Endodermal cell (in vitro differentiated cells): ENCODE results near the gene SLCO2A1. TPM values are rescaled to one million over a fixed set of nuclear protein-coding genes. Genes with fewer than 3 reads are reported as not detected.

Experiments
- DNase-seq: peaks from one replicate; pipeline ENCODE4 v3.0.0-alpha.2; 2017
- H3K27ac ChIP-seq: 2 replicates; pipeline ENCODE4 v1.5.1; 2013; ENCODE audit warnings: mild to moderate bottlenecking, low read depth, low read length, moderate library complexity
- H3K27me3 ChIP-seq: 2 replicates; pipeline ENCODE4 v1.6.1; 2013; ENCODE audit warnings: mild to moderate bottlenecking, low read length, moderate library complexity; ENCODE audit not compliant: insufficient read depth, control insufficient read depth, poor library complexity, severe bottlenecking
- H3K36me3 ChIP-seq: 2 replicates; pipeline ENCODE4 v1.7.0; 2013; ENCODE audit warnings: mild to moderate bottlenecking, low read length, moderate library complexity; ENCODE audit not compliant: control insufficient read depth, insufficient read depth
- H3K4me1 ChIP-seq: one replicate; pipeline ENCODE4 v1.7.0; 2013; ENCODE audit warnings: low read length; ENCODE audit not compliant: control insufficient read depth, insufficient read depth
- H3K4me3 ChIP-seq: 2 replicates; pipeline ENCODE4 v1.5.1; 2013; ENCODE audit warnings: mild to moderate bottlenecking, low read length, moderate library complexity
- H3K9ac ChIP-seq: 2 replicates; pipeline ENCODE4 v1.6.1; 2013; ENCODE audit warnings: mild to moderate bottlenecking, low read length, moderate library complexity; ENCODE audit not compliant: poor library complexity, severe bottlenecking; ENCODE audit errors: extremely low read depth
- H3K9me3 ChIP-seq: 2 replicates; pipeline ENCODE4 v1.6.1; 2013; ENCODE audit warnings: mild to moderate bottlenecking, low read length, moderate library complexity; ENCODE audit not compliant: control insufficient read depth
- H3K27ac Mint-ChIP-seq: 2 replicates; pipeline ENCODE4 v1.8.0; 2020; ENCODE audit warnings: mixed read lengths
- H3K27me3 Mint-ChIP-seq: 2 replicates; pipeline ENCODE4 v1.8.0; 2021; ENCODE audit warnings: mild to moderate bottlenecking, mixed read lengths; ENCODE audit not compliant: insufficient read depth
- H3K36me3 Mint-ChIP-seq: 2 replicates; pipeline ENCODE4 v1.8.0; 2020; ENCODE audit warnings: low read depth, mixed read lengths
- H3K4me1 Mint-ChIP-seq: 2 replicates; pipeline ENCODE4 v1.8.0; 2020; ENCODE audit warnings: mixed read lengths
- H3K4me3 Mint-ChIP-seq: 2 replicates; pipeline ENCODE4 v1.8.0; 2020; ENCODE audit warnings: mild to moderate bottlenecking, moderate library complexity, mixed read lengths
- H3K9me3 Mint-ChIP-seq: 2 replicates; pipeline ENCODE4 v1.8.0; 2020; ENCODE audit warnings: mild to moderate bottlenecking, mixed read lengths
- WGBS, 2 experiments: methylation state at CpG; one replicate each; pipeline versions ENCODE4 v1.1.5 to v1.1.7; 2013; ENCODE audit warnings: missing lambda C conversion rate in 2 of 2, mixed read lengths in 1 of 2; ENCODE audit not compliant: insufficient coverage in 1 of 2, insufficient read length in 1 of 2; 5-methylcytosine and 5-hydroxymethylcytosine counted together
- total RNA-seq, 2 donors: library from RNA; stranded (reverse); fragmentation: NEBNext Ultra II Directional in 1 of 2; extraction: Animal tissue kit (Norgen Biotek cat#: 25700) in 1 of 2; gene quantifications; 2 replicates in 1 of 2; 3 replicates in 1 of 2; pipeline ENCODE4 v1.2.1, GENCODE V29; 2021
- TF ChIP-seq, protein P1 (sequence below): fragments of 200-600 bp; sonication (generic); conservative IDR thresholded peaks from 2 replicates; pipeline ENCODE4 v1.5.0; 2021; ENCODE audit warnings: antibody characterized with exemption, mild to moderate bottlenecking

Gene SLCO2A1
- total RNA-seq, 2 donors from 2014 or later: 126 to 134 TPM

DNA sequence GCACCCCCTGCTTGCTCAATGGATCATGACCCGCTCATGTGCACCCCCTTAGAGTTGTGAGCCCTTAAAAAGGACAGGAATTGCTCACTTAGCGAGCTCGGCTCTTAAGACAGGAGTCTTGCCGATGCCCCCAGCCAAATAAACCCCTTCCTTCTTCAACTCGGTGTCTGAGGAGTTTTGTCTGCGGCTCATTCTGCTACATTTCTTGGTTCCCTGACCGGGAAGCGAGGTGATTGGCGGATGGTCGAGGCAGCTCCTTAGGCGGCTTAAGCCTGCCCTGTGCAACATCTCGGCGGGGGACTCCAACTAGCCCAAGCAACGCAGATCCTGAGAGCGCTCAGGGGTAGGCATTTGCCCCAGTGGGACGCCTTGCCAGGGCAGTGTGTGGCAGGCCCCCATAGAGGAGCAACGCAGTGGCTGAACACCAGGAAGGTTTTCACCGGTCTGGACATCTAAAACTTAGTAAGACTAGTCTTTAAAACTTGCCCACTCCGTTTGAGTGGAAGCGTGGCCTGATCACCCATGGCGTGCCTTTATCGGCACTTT is 9.5 kb downstream of the SLCO2A1 start:
- no peak for DNase-seq
- peaks cover 39% of the 10 kb centered on the region for H3K36me3 Mint-ChIP-seq
- no peaks in the 10 kb centered on the region for H3K27me3 Mint-ChIP-seq
- TF ChIP-seq, protein P1, sequence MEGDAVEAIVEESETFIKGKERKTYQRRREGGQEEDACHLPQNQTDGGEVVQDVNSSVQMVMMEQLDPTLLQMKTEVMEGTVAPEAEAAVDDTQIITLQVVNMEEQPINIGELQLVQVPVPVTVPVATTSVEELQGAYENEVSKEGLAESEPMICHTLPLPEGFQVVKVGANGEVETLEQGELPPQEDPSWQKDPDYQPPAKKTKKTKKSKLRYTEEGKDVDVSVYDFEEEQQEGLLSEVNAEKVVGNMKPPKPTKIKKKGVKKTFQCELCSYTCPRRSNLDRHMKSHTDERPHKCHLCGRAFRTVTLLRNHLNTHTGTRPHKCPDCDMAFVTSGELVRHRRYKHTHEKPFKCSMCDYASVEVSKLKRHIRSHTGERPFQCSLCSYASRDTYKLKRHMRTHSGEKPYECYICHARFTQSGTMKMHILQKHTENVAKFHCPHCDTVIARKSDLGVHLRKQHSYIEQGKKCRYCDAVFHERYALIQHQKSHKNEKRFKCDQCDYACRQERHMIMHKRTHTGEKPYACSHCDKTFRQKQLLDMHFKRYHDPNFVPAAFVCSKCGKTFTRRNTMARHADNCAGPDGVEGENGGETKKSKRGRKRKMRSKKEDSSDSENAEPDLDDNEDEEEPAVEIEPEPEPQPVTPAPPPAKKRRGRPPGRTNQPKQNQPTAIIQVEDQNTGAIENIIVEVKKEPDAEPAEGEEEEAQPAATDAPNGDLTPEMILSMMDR: no peak
- peaks cover 32% of the 10 kb centered on the region for H3K36me3 ChIP-seq
- H3K4me3 Mint-ChIP-seq: peak overlapping the region; percentile 22
- peaks cover 6% of the 10 kb centered on the region for H3K9me3 ChIP-seq
- H3K4me1 ChIP-seq: peaks cover 3% of the 10 kb centered on the region
- WGBS, 2 experiments: 93 to 96% methylated on average over 12 to 22 of the region's 22 CpGs
- H3K27me3 ChIP-seq: no peaks in the 10 kb centered on the region
- H3K9ac ChIP-seq: no peak overlapping the region
- H3K4me3 ChIP-seq: no peak overlapping the region
- H3K4me1 Mint-ChIP-seq: peaks cover 42% of the 10 kb centered on the region
- H3K27ac ChIP-seq: no peak overlapping the region
- H3K9me3 Mint-ChIP-seq: no peaks in the 10 kb centered on the region
- H3K27ac Mint-ChIP-seq: peak overlapping the region; percentile 82

DNA sequence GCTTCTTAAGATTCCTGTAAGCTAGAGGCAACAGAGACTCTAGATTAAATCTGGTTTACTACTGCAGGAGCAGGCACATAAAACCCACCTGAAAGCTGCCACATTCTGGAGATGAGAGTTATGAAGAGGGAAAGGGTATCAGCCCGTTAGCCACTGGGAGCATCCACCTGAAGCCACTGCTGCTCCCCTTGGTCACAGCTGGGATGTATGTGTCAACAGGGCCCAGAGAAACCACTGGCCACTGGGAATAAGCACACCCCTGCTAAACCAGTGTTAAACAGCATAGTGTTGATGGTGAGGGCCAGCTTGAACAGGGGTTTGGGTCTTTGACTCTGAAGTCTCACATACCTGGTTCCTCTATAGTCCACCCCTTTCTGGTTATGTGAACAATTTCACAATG is 10.9 kb downstream of the SLCO2A1 start:
- Histone ChIP-seq H3K9me3 (peaks cover 6% of the 10 kb centered on the region), H3K4me1 (peaks cover 7% of the 10 kb centered on the region), H3K27me3 (no peaks in the 10 kb centered on the region), H3K36me3 (peaks cover 32% of the 10 kb centered on the region), H3K4me3 (no peak overlapping the region), H3K27ac (no peak overlapping the region), H3K9ac (no peak overlapping the region)
- H3K27ac Mint-ChIP-seq: no peak overlapping the region
- H3K9me3 Mint-ChIP-seq: no peaks in the 10 kb centered on the region
- no peak overlapping the region for H3K4me3 Mint-ChIP-seq
- H3K27me3 Mint-ChIP-seq: no peaks in the 10 kb centered on the region
- peaks cover 45% of the 10 kb centered on the region for H3K4me1 Mint-ChIP-seq
- WGBS, 2 experiments: 84% methylated on average over 1 of the region's 1 CpG; no CpG with 5 or more reads in 1 of the 2 experiments
- H3K36me3 Mint-ChIP-seq: peaks cover 34% of the 10 kb centered on the region
- DNase-seq: no peak
- TF ChIP-seq, protein P1: no peak

DNA sequence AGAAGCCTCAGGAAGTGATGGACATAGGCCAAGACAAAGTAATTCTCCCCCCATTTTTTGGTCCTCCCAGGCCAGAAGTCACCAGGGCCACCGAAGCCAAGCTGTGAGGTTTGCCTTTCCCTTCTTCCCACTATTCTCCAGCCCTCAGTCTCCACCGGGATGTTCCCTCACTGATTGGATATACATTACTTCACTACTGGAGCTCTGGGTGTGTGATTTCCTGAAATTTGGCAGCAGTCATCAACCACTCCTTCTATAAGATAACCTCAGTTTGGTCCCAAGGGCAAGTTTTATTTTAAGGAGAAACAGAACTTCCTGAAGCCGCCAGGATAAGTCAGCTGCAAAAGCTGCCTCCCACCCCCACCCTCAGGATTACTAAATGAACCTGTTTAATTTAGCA is 11.3 kb downstream of the SLCO2A1 start:
- Histone ChIP-seq H3K9me3 (peaks cover 6% of the 10 kb centered on the region), H3K4me1 (peaks cover 11% of the 10 kb centered on the region), H3K36me3 (peaks cover 32% of the 10 kb centered on the region), H3K27me3 (no peaks in the 10 kb centered on the region), H3K4me3 (no peak overlapping the region), H3K9ac (no peak overlapping the region), H3K27ac (no peak overlapping the region)
- DNase-seq: no peak
- H3K9me3 Mint-ChIP-seq: no peaks in the 10 kb centered on the region
- H3K36me3 Mint-ChIP-seq: peaks cover 34% of the 10 kb centered on the region
- WGBS, 2 experiments: 93% methylated on average over 3 of the region's 3 CpGs; no CpG with 5 or more reads in 1 of the 2 experiments
- no peak overlapping the region for H3K27ac Mint-ChIP-seq
- TF ChIP-seq, protein P1: no peak
- peaks cover 45% of the 10 kb centered on the region for H3K4me1 Mint-ChIP-seq
- no peaks in the 10 kb centered on the region for H3K27me3 Mint-ChIP-seq
- no peak overlapping the region for H3K4me3 Mint-ChIP-seq
